ENCODE data around the gene CDADC1. TPM values are rescaled to one million over a fixed set of nuclear protein-coding genes. Genes with fewer than 3 reads are reported as not detected.

Gene CDADC1
- total RNA-seq, 1 experiment from 2014 or later, result 17.6 TPM

DNA sequence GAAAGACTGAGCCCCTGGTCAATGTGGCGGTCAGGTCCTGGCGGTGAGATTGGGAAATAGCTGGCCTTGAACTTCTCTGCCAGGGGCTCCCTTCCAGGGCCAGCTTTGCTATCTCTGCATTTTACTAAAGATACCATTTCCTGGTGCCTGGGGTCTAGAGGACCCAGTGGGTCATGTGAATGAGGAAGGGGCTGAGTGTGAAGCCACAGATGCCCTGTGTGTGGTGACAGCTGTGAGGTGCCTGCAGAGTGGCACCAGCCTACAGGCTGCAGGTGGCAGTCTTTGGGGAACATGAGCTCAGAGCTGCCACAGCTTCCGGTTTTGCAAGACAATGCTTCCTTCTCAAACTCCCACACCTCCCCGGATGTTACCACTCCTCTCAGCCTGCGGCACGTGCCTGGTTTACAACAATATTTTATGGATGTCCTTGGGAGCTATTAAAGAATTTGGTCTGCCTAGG is 32.8 kb upstream of the CDADC1 start:
- Histone ChIP-seq H3K27me3 (ENCODE audit: low read length) (no peaks in the 10 kb centered on the region), H3F3A (ENCODE audit: low read length, unreplicated experiment) (no peaks in the 10 kb centered on the region), H3K36me3 (ENCODE audit: low read depth, low read length) (no peaks in the 10 kb centered on the region), H4K20me1 (ENCODE audit: low read length) (no peaks in the 10 kb centered on the region), H2AFZ (ENCODE audit: low read length) (no peak overlapping the region; the same call in 1 of the 2 replicates), H3K4me3 (ENCODE audit: low read length) (no peak overlapping the region), H3K9me3 (ENCODE audit: low read length) (no peaks in the 10 kb centered on the region), H3K4me1 (ENCODE audit: insufficient read depth, low read length) (no peaks in the 10 kb centered on the region), H3K79me2 (ENCODE audit: low read length) (no peaks in the 10 kb centered on the region), H3K4me2 (ENCODE audit: low read length) (no peak overlapping the region), H3K9ac (ENCODE audit: low read length) (no peak overlapping the region), H3K9me2 (replicated peaks; ENCODE audit: low read length) (no peaks in the 10 kb centered on the region), H3K27ac (ENCODE audit: low read length) (no peak overlapping the region)
- intact Hi-C loops (cut with micrococcal nuclease), result no loop called here
- DNase-seq (peak; percentile 11), ATAC-seq (peak; percentile 65)
- ChIA-PET POLR2A (ENCODE audit: unreplicated experiment) (interaction anchor here (0.5 to 0.6 kb wide), 2 partner anchors 8 to 33 kb away, joined by 3 to 4 read pairs; no protein-coding TSS in a partner anchor), CTCF (interaction anchor here (0.6 to 1.0 kb wide), 2 partner anchors 66 to 392 kb away, joined by 3 to 9 read pairs; no protein-coding TSS in a partner anchor)
- TF ChIP-seq, protein P1, sequence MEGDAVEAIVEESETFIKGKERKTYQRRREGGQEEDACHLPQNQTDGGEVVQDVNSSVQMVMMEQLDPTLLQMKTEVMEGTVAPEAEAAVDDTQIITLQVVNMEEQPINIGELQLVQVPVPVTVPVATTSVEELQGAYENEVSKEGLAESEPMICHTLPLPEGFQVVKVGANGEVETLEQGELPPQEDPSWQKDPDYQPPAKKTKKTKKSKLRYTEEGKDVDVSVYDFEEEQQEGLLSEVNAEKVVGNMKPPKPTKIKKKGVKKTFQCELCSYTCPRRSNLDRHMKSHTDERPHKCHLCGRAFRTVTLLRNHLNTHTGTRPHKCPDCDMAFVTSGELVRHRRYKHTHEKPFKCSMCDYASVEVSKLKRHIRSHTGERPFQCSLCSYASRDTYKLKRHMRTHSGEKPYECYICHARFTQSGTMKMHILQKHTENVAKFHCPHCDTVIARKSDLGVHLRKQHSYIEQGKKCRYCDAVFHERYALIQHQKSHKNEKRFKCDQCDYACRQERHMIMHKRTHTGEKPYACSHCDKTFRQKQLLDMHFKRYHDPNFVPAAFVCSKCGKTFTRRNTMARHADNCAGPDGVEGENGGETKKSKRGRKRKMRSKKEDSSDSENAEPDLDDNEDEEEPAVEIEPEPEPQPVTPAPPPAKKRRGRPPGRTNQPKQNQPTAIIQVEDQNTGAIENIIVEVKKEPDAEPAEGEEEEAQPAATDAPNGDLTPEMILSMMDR (conservative IDR thresholded peaks at IDR 0.05; ENCODE audit: low read depth, low read length), result no peak; the same call in 1 of the 2 replicates
- no peak for TF ChIP-seq EZH2phosphoT487 (IDR thresholded peaks at IDR 0.05; ENCODE audit: borderline replicate concordance, low read length)
- TF ChIP-seq EZH2 (IDR thresholded peaks at IDR 0.05; ENCODE audit: low read length, unreplicated experiment), result no peak
- no TSS peak for BruUV-seq (replicated peaks)

DNA sequence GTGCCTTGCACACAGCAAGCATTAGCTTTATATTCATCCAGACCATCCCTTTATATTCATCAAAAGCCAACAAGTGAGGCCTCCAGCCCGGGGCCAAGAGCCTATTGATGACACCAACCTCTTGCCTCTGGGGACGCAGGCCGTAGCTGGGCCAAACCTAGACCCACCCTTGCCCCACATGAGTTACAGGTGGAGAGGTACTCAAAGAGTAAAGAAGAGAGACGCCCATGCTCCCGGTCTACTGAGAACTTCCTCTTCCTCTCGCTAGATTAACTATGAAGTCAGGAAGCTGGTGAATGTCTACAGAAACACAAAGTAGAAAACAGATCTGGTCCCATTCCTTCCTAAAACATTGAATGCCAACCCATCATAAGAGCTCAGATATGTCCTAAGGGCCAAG is 31.4 kb upstream of the CDADC1 start:
- DNase-seq, result no peak
- POLR2A ChIA-PET (ENCODE audit: unreplicated experiment), result no interaction called here
- Histone ChIP-seq H2AFZ (ENCODE audit: low read length) (no peak overlapping the region), H3K4me1 (ENCODE audit: insufficient read depth, low read length) (no peaks in the 10 kb centered on the region), H3K27me3 (ENCODE audit: low read length) (no peaks in the 10 kb centered on the region), H4K20me1 (ENCODE audit: low read length) (no peaks in the 10 kb centered on the region), H3K36me3 (ENCODE audit: low read depth, low read length) (no peaks in the 10 kb centered on the region), H3K27ac (ENCODE audit: low read length) (no peak overlapping the region), H3K4me3 (ENCODE audit: low read length) (no peak overlapping the region), H3K9me3 (ENCODE audit: low read length) (no peaks in the 10 kb centered on the region), H3K79me2 (ENCODE audit: low read length) (no peaks in the 10 kb centered on the region), H3K9me2 (replicated peaks; ENCODE audit: low read length) (no peaks in the 10 kb centered on the region), H3K9ac (ENCODE audit: low read length) (no peak overlapping the region), H3K4me2 (ENCODE audit: low read length) (no peak overlapping the region), H3F3A (ENCODE audit: low read length, unreplicated experiment) (no peaks in the 10 kb centered on the region)
- no peak for ATAC-seq
- no peak for TF ChIP-seq EZH2phosphoT487 (IDR thresholded peaks at IDR 0.05; ENCODE audit: borderline replicate concordance, low read length)
- TF ChIP-seq EZH2 (IDR thresholded peaks at IDR 0.05; ENCODE audit: low read length, unreplicated experiment), result no peak
- TF ChIP-seq, protein P1 (conservative IDR thresholded peaks at IDR 0.05; ENCODE audit: low read depth, low read length), result no peak
- CTCF ChIA-PET, result no interaction called here
- no TSS peak for BruUV-seq (replicated peaks)
- intact Hi-C loops (cut with micrococcal nuclease), result no loop called here

DNA sequence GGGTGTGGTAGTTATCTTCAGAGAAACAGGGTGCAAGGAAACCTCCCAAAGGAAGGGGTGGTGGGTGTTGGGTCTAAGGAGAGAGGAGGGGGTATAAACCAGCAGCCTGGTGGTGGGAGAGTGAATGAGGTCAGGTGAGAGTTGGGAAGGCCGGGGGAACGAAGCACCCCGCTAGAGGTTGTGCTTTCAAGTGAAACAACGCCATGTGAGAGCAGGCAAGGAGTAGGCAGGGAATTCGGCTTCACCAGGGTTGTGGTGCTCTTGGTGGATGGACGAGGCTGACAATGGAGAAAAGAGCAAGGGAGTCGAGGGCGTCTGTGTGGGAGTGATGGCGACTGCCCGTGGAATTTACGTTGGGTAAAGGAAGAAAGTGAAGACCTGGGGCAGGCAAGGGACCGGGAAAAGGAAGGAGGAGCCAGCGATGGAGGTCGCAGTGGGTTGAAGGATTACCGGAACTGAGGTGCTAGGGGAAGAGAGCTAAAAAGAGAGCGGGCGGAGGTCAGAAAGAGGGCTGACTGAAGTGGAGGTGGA is 29.7 kb upstream of the CDADC1 start:
- Histone ChIP-seq H3K9ac (ENCODE audit: low read length) (no peak overlapping the region), H2AFZ (ENCODE audit: low read length) (no peak overlapping the region), H3K4me3 (ENCODE audit: low read length) (no peak overlapping the region), H4K20me1 (ENCODE audit: low read length) (no peaks in the 10 kb centered on the region), H3K27ac (ENCODE audit: low read length) (no peak overlapping the region), H3K79me2 (ENCODE audit: low read length) (no peaks in the 10 kb centered on the region), H3K9me3 (ENCODE audit: low read length) (no peaks in the 10 kb centered on the region), H3K4me1 (ENCODE audit: insufficient read depth, low read length) (no peaks in the 10 kb centered on the region), H3F3A (ENCODE audit: low read length, unreplicated experiment) (no peaks in the 10 kb centered on the region), H3K9me2 (replicated peaks; ENCODE audit: low read length) (no peaks in the 10 kb centered on the region), H3K27me3 (ENCODE audit: low read length) (no peaks in the 10 kb centered on the region), H3K36me3 (ENCODE audit: low read depth, low read length) (no peaks in the 10 kb centered on the region), H3K4me2 (ENCODE audit: low read length) (no peak overlapping the region)
- POLR2A ChIA-PET (ENCODE audit: unreplicated experiment), result no interaction called here
- intact Hi-C loops (cut with micrococcal nuclease), result no loop called here
- TF ChIP-seq, protein P1 (conservative IDR thresholded peaks at IDR 0.05; ENCODE audit: low read depth, low read length), result no peak
- no peak for TF ChIP-seq EZH2phosphoT487 (IDR thresholded peaks at IDR 0.05; ENCODE audit: borderline replicate concordance, low read length)
- no peak for TF ChIP-seq EZH2 (IDR thresholded peaks at IDR 0.05; ENCODE audit: low read length, unreplicated experiment)
- CTCF ChIA-PET, result no interaction called here
- ATAC-seq, result no peak
- no TSS peak for BruUV-seq (replicated peaks)
- DNase-seq, result no peak

Data from PC-3 (cell line).